HEK293 (cell line): ENCODE results near the gene RBM26.

Source experiments
- CTCF ChIA-PET: fragments of 350-600 bp; formaldehyde crosslinking; extraction: SDS; loops from one replicate; lab custom pipeline; 2021; ENCODE audit warnings: antibody characterized with exemption; lab: Yijun Ruan, JAX
- POLR2A ChIA-PET: fragments of 300-600 bp; formaldehyde crosslinking; extraction: SDS; loops from one replicate; lab custom pipeline; 2020; ENCODE audit warnings: antibody characterized with exemption, inconsistent platforms; lab: Yijun Ruan, JAX
- H3K27ac ChIP-seq: fragments of 200-500 bp; sonication (Bioruptor generic); 2 replicates; pipeline ENCODE4 v1.5.1; 2014; ENCODE audit warnings: low read depth, low read length, control low read depth, inconsistent platforms; ENCODE audit errors: extremely low read depth
- H3K36me3 ChIP-seq, 2 experiments: fragments of 200-500 bp in 1 of 2; sonication (Bioruptor generic) in 1 of 2; 1 replicate in 1 of 2; 2 replicates in 1 of 2; pipeline ENCODE4 v1.5.1; 2014 to 2017; ENCODE audit warnings: inconsistent platforms in 2 of 2, low read length in 2 of 2; ENCODE audit not compliant: control insufficient read depth in 2 of 2, insufficient read depth in 1 of 2
- H3K4me1 ChIP-seq: fragments of 200-500 bp; sonication (Bioruptor generic); 2 replicates; pipeline ENCODE4 v1.5.1; 2014; ENCODE audit warnings: mild to moderate bottlenecking, low read length, inconsistent platforms; ENCODE audit not compliant: control insufficient read depth, insufficient read depth
- H3K4me3 ChIP-seq: 2 replicates; pipeline ENCODE4 v1.5.1; 2011; ENCODE audit warnings: low read depth, mild to moderate bottlenecking, control low read depth, low read length, moderate library complexity
- H3K9me3 ChIP-seq: fragments of 200-500 bp; sonication (Bioruptor generic); 2 replicates; pipeline ENCODE4 v1.5.1; 2014; ENCODE audit warnings: low read depth, low read length, inconsistent platforms; ENCODE audit not compliant: control insufficient read depth, insufficient read depth
- HOXD13 ChIP-seq: sonication (generic); formaldehyde crosslinking; IDR thresholded peaks from 2 replicates; pipeline ENCODE4 v1.8.0; 2022; ENCODE audit warnings: missing genetic modification reagents, borderline replicate concordance
- INSM2 ChIP-seq: fragments of 450-650 bp; formaldehyde crosslinking; IDR thresholded peaks from 2 replicates; pipeline ENCODE4 v1.5.1; 2016; ENCODE audit warnings: missing biosample characterization, missing genetic modification characterization
- KLF10 ChIP-seq: fragments of 450-650 bp; IDR thresholded peaks from 2 replicates; pipeline ENCODE4 v1.5.1; 2018; ENCODE audit warnings: missing biosample characterization, mild to moderate bottlenecking, missing genetic modification characterization
- RBAK ChIP-seq: fragments of 450-650 bp; formaldehyde crosslinking; IDR thresholded peaks from 2 replicates; pipeline ENCODE4 v1.5.1; 2016; ENCODE audit warnings: missing biosample characterization, missing genetic modification characterization
- SETDB1 ChIP-seq: IDR thresholded peaks from one replicate; pipeline ENCODE4 v1.6.1; 2017; ENCODE audit warnings: mild to moderate bottlenecking, low read length, moderate library complexity, mixed read lengths; ENCODE audit not compliant: insufficient read length
- WT1 ChIP-seq: fragments of 450-650 bp; formaldehyde crosslinking; IDR thresholded peaks from 2 replicates; pipeline ENCODE4 v1.5.1; 2016; ENCODE audit warnings: missing biosample characterization, missing genetic modification characterization
- ZFP37 ChIP-seq: fragments of 450-650 bp; formaldehyde crosslinking; IDR thresholded peaks from 2 replicates; pipeline ENCODE4 v1.5.1; 2016; ENCODE audit warnings: missing biosample characterization, missing genetic modification characterization
- ZNF155 ChIP-seq: fragments of 450-650 bp; formaldehyde crosslinking; IDR thresholded peaks from 2 replicates; pipeline ENCODE4 v1.5.1; 2016; ENCODE audit warnings: missing biosample characterization, missing genetic modification characterization
- ZNF280D ChIP-seq: fragments of 450-650 bp; formaldehyde crosslinking; IDR thresholded peaks from 2 replicates; pipeline ENCODE4 v1.5.1; 2016; ENCODE audit warnings: missing biosample characterization, missing genetic modification characterization
- ZNF362 ChIP-seq: fragments of 450-650 bp; formaldehyde crosslinking; IDR thresholded peaks from 2 replicates; pipeline ENCODE4 v1.5.1; 2016; ENCODE audit warnings: missing biosample characterization, missing genetic modification characterization
- ZNF510 ChIP-seq: fragments of 450-650 bp; formaldehyde crosslinking; IDR thresholded peaks from 2 replicates; pipeline ENCODE4 v1.5.1; 2018; ENCODE audit warnings: mild to moderate bottlenecking, missing genetic modification characterization, missing biosample characterization; ENCODE audit not compliant: insufficient replicate concordance
- ZNF514 ChIP-seq: fragments of 450-650 bp; formaldehyde crosslinking; IDR thresholded peaks from 2 replicates; pipeline ENCODE4 v1.5.1; 2016; ENCODE audit warnings: missing biosample characterization, missing genetic modification characterization
- ZNF580 ChIP-seq: fragments of 450-650 bp; formaldehyde crosslinking; IDR thresholded peaks from 2 replicates; pipeline ENCODE4 v1.5.1; 2016; ENCODE audit warnings: missing biosample characterization, missing genetic modification characterization
- ZNF610 ChIP-seq: fragments of 450-650 bp; formaldehyde crosslinking; IDR thresholded peaks from 2 replicates; pipeline ENCODE4 v1.5.1; 2016; ENCODE audit warnings: missing biosample characterization, missing genetic modification characterization, borderline replicate concordance
- ZNF624 ChIP-seq: fragments of 450-650 bp; formaldehyde crosslinking; IDR thresholded peaks from 2 replicates; pipeline ENCODE4 v1.5.1; 2017; ENCODE audit warnings: missing biosample characterization, missing genetic modification characterization
- ZNF654 ChIP-seq: fragments of 450-650 bp; formaldehyde crosslinking; IDR thresholded peaks from 2 replicates; pipeline ENCODE4 v1.5.1; 2016; ENCODE audit warnings: low read depth, missing biosample characterization, missing genetic modification characterization
- ZSCAN16 ChIP-seq: fragments of 450-650 bp; formaldehyde crosslinking; IDR thresholded peaks from 2 replicates; pipeline ENCODE4 v1.5.1; 2016; ENCODE audit warnings: missing biosample characterization, missing genetic modification characterization

RBM26 gene

GRCh38 chr13:79423801-79424642 lies 18.0 kb upstream of the RBM26 start (continued):
- peak; percentile 53; the same call in 1 of the 2 replicates for TF ChIP-seq ZNF362 (tag by site-specific recombination)
- no peak for TF ChIP-seq ZNF580 (tag by site-specific recombination)
- TF ChIP-seq ZNF514 (tag by site-specific recombination), result no peak
- no peak for TF ChIP-seq RBAK (tag by site-specific recombination)
- TF ChIP-seq KLF10 (tag by site-specific recombination), result peak; percentile 22; the same call in 1 of the 2 replicates
- peak; percentile 68 for TF ChIP-seq ZNF654 (tag by site-specific recombination)

GRCh38 chr13:79423340-79423739 lies 17.3 kb upstream of the RBM26 start:
- Histone ChIP-seq H3K4me1 (no peaks in the 10 kb centered on the region), H3K9me3 (no peaks in the 10 kb centered on the region), H3K4me3 (no peak overlapping the region), H3K27ac (no peak overlapping the region), H3K36me3 (peaks cover 0 to 9% of the 10 kb centered on the region in 2 experiments; a peak in 1 of 3 replicates)
- ChIA-PET POLR2A (no interaction called here), CTCF (interaction anchor here (0.6 to 3.8 kb wide), 17 partner anchors 10 to 129 kb away, joined by 3 to 77 read pairs (median 4); no protein-coding TSS in a partner anchor)
- no peak for TF ChIP-seq SETDB1

DNA sequence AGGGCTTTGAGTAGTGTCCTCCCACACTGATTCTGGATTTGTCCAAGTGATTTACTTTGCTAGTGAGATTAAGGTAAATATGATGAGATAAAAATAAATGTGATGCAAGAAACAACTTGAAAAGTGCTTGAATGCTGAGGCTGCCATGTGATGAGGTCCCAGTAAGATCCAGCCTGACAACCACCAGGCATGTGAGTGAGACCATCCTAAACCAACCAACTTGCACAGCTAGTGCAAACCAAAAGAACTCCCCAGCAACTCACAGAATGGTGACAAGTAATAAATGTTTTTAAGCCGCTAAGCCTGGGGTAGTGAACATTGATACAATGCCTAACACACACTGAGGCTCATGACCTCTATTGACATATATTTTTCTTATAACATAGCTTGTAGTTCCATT lies 13.3 kb upstream of the RBM26 start:
- POLR2A ChIA-PET, result no interaction called here
- TF ChIP-seq HOXD13 (no peak), WT1 (tag by site-specific recombination) (no peak), ZNF624 (tag by site-specific recombination) (no peak)

GRCh38 chr13:79417741-79418140 lies 11.7 kb upstream of the RBM26 start:
- TF ChIP-seq ZNF280D, result no peak
- TF ChIP-seq ZNF610 (tag by site-specific recombination), result no peak
- no peak for TF ChIP-seq ZSCAN16 (tag by site-specific recombination)
- TF ChIP-seq INSM2 (tag by site-specific recombination), result no peak
- TF ChIP-seq ZNF155, result no peak
- TF ChIP-seq ZNF510 (tag by site-specific recombination), result no peak
- TF ChIP-seq ZFP37 (tag by site-specific recombination), result no peak
- no peak overlapping the region for H3K4me3 ChIP-seq
- ChIA-PET CTCF (interaction anchor here (0.6 kb wide), 1 partner anchor 126 kb away, joined by 3 read pairs; no protein-coding TSS in a partner anchor), POLR2A (no interaction called here)
- H3K36me3 ChIP-seq, result peaks cover 0 to 25% of the 10 kb centered on the region in 2 experiments; a peak in 1 of 3 replicates
- H3K27ac ChIP-seq, result no peak overlapping the region
- no peaks in the 10 kb centered on the region for H3K4me1 ChIP-seq
- no peaks in the 10 kb centered on the region for H3K9me3 ChIP-seq

More for the DNA sequence above, 13.3 kb upstream of the RBM26 start:
- CTCF ChIA-PET, result interaction anchor here (1.0 kb wide), 1 partner anchor 122 kb away, joined by 7 read pairs; no protein-coding TSS in a partner anchor
- Histone ChIP-seq H3K36me3 (peaks cover 0 to 18% of the 10 kb centered on the region in 2 experiments; a peak in 1 of 3 replicates), H3K4me3 (no peak overlapping the region), H3K27ac (no peak overlapping the region), H3K4me1 (no peaks in the 10 kb centered on the region), H3K9me3 (no peaks in the 10 kb centered on the region)
